ENCODE results near the gene PPIL6.

- TF ChIP-seq POLR2AphosphoS5 (IDR thresholded peaks at IDR 0.05; ENCODE audit: low read depth, low read length) (no peak), POLR2A (IDR thresholded peaks at IDR 0.05; ENCODE audit: low read depth, low read length) (no peak)
These were observed 31.9 kb upstream of the PPIL6 start for GRCh38 chr6:109472132-109472995.

Measured in GM12892 (cell line).